Pancreas (tissue), 10 donors: Measurements from ENCODE around the gene SWT1. TPM values are rescaled to one million over a fixed set of nuclear protein-coding genes. Genes with fewer than 3 reads are reported as not detected.
"Not testable (repeated sequence)": the region's sequence is repeated elsewhere in the genome, so short reads cannot be mapped to it uniquely, and the experiment has no call there.

Source experiments
- ATAC-seq, 4 donors: fragments of 200-7000 bp; cut with Tn5 transposase; one replicate each; pipeline versions ENCODE4 v1.8.0 to v1.9.1; 2020; ENCODE audit warnings: mild to moderate bottlenecking in 4 of 4, moderate library complexity in 4 of 4
- DNase-seq, 6 donors: peaks; one replicate each; pipeline ENCODE4 v3.0.0-alpha.2; 2020
- FAIRE-seq: peaks from 2 replicates; lab custom pipeline; 2012; peaks lifted over from hg19 to GRCh38; lab: Jason Lieb, UNC
- H3K27ac ChIP-seq, 4 donors: fragments of 200-600 bp; sonication (generic); 1 replicate in 3 of 4; 2 replicates in 1 of 4; pipeline versions ENCODE4 v1.5.0 to v1.8.0; 2020
- H3K27me3 ChIP-seq, 4 donors: fragments of 200-600 bp; one replicate each; pipeline ENCODE4 v1.8.0; 2021
- H3K36me3 ChIP-seq, 3 donors: fragments of 200-600 bp; sonication (generic) in 1 of 3; one replicate each; pipeline versions ENCODE4 v1.5.0 to v1.8.0; 2020 to 2021
- H3K4me1 ChIP-seq, 3 donors: fragments of 200-600 bp; one replicate each; pipeline ENCODE4 v1.8.0; 2021
- H3K4me3 ChIP-seq, 4 donors: fragments of 200-600 bp; sonication (generic) in 2 of 4; one replicate each; pipeline versions ENCODE4 v1.5.0 to v1.8.0; 2020 to 2021
- H3K9me3 ChIP-seq, 4 donors: fragments of 200-600 bp; one replicate each; pipeline ENCODE4 v1.8.0; 2021
- WGBS, 2 donors: extraction: QIAGEN DNeasy Blood & Tissue Kit; methylation state at CpG; one replicate each; pipeline ENCODE4 v1.1.7; 2013; 5-methylcytosine and 5-hydroxymethylcytosine counted together
- intact Hi-C, 3 donors: fragments of 100-400 bp; cut with DNase I; formaldehyde crosslinking; loops; one replicate each; pipeline versions ENCODE4 v1.11.1 to v1.14.2; 2022
- polyA plus RNA-seq, 2 donors: library from polyadenylated mRNA; stranded (reverse); fragments of 200-250 nt; gene quantifications; one replicate each; pipeline ENCODE4 v1.2.3, GENCODE V29; 2013
- total RNA-seq, 6 donors: library from RNA; stranded (reverse); fragmentation: NEBNext Ultra II Directional in 4 of 6; extraction: Animal tissue kit (Norgen Biotek cat#: 25700) in 4 of 6; gene quantifications; one replicate each; pipeline versions ENCODE4 v1.2.1 to v1.2.4, GENCODE V29; 2021 to 2023
- TF ChIP-seq, protein P1 (sequence below), 4 donors: fragments of 200-600 bp; sonication (generic) in 3 of 4; IDR thresholded peaks; one replicate each; pipeline versions ENCODE4 v1.5.0 to v1.8.0; 2021; ENCODE audit warnings: antibody characterized with exemption in 4 of 4
- donor health status: healthy with polysubstance abuse.
- donor health status: DM: no; HTN: no; CAD: no; lungs with moderate emphysema.
- donor health status: DM: no; HTN: no; CAD: no.
- donor health status: control.
- donor health status: control.
- donor health status: Bipolar disorder and iron deficiency.
- donor health status: DM: yes; HTN: yes; CAD: no.
- donor health status: DM: no; HTN: no; CAD: no.
- donor health status: DM: no; HTN: no; CAD: no.
- donor health status: DM: yes; HTN: yes; CAD: no.

The SWT1 gene
- total and polyA plus RNA-seq, 8 donors = 2.5 to 9.3 (median 8.4) TPM

DNA sequence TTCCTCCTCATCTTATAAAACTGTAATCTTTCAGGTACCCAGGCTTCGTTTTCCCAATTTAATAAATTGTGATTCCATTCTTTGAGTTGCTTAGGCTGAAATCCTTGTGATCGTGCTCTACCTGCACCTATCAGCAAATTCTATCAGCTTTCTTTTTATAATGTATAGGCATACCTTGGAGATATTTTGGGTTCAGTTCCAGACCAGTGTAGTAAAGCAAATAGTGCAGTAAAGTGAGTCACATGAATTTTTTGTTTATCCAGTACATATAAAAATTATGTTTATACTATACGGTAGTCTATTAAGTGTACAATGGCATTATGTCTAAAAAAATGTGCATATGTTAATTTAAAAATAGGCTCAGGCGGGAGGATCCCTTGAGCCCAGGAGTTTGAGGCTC lies 5.5 kb downstream of the SWT1 start:
- H3K4me3 ChIP-seq = no peak overlapping the region
- intact Hi-C loops = no loop called here
- H3K27ac ChIP-seq = no peak overlapping the region
- TF ChIP-seq, protein P1, sequence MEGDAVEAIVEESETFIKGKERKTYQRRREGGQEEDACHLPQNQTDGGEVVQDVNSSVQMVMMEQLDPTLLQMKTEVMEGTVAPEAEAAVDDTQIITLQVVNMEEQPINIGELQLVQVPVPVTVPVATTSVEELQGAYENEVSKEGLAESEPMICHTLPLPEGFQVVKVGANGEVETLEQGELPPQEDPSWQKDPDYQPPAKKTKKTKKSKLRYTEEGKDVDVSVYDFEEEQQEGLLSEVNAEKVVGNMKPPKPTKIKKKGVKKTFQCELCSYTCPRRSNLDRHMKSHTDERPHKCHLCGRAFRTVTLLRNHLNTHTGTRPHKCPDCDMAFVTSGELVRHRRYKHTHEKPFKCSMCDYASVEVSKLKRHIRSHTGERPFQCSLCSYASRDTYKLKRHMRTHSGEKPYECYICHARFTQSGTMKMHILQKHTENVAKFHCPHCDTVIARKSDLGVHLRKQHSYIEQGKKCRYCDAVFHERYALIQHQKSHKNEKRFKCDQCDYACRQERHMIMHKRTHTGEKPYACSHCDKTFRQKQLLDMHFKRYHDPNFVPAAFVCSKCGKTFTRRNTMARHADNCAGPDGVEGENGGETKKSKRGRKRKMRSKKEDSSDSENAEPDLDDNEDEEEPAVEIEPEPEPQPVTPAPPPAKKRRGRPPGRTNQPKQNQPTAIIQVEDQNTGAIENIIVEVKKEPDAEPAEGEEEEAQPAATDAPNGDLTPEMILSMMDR (IDR thresholded peaks at IDR 0.05) = no peak
- H3K27me3 ChIP-seq = no peaks in the 10 kb centered on the region
- DNase-seq (no peak), FAIRE-seq (no peak), ATAC-seq (no peak)
- no peaks in the 10 kb centered on the region for H3K9me3 ChIP-seq
- H3K36me3 ChIP-seq = peaks cover 0 to 33% (median 4%) of the 10 kb centered on the region in 3 donors
- peaks cover 0 to 12% (median 8%) of the 10 kb centered on the region in 3 donors for H3K4me1 ChIP-seq
- 88 to 91% methylated on average over 4 of the region's 4 CpGs for WGBS, 2 donors

DNA sequence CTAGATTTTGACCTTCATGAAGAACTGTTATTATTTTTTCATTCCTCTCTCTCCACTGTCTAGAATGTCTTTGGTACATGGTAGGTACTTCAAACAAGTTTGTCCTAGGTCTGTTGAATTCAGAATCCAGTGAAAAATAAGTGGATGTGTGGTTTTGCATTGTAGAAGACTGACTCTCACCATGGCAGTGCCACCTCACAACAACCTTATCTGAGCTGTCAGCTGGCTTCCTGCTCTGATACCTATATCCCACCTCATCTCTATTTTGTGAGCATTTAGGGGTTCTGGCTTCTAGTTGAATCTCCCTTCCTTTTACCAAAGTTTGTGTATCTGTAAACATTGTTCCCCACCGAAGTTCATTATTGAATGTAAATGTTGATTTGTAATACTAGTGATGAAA lies 9.1 kb downstream of the SWT1 start:
- peaks cover 0 to 34% (median 4%) of the 10 kb centered on the region in 3 donors for H3K36me3 ChIP-seq
- TF ChIP-seq, protein P1 (IDR thresholded peaks at IDR 0.05) = no peak
- no peak overlapping the region for H3K4me3 ChIP-seq
- H3K4me1 ChIP-seq = no peaks in the 10 kb centered on the region
- intact Hi-C loops = no loop called here
- FAIRE-seq = no peak
- no peak for ATAC-seq
- H3K27me3 ChIP-seq = no peaks in the 10 kb centered on the region
- no peak overlapping the region for H3K27ac ChIP-seq
- H3K9me3 ChIP-seq = no peaks in the 10 kb centered on the region
- WGBS, 2 donors = 44 to 49% methylated on average over 1 of the region's 1 CpG
- no peak for DNase-seq

DNA sequence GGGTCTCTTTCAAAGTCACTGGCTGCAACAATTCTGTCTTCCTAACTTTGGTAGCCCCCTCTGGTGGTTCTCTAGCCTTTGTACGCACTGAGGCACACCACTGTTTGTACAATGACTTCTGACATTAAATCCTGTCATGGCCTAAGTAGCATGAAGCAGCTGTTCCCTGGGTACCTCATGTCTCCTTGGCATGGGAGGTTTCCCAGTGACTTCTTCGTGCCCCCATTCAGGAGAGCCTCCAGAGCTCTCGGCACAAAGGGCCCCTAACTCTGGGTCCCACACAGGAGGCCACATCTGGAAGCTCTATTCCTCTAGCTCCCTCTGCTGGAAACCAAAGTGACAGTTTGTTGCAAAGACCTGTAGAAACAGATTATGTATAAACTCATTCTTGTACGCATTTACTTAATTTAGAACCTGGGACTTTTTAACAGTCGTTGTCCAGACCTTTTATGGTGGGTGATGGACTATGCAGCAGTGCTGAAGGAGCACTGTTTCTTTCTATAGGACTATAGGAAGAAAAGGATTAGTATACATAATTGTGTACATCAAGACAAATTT lies 13.4 kb downstream of the SWT1 start:
- TF ChIP-seq, protein P1 (IDR thresholded peaks at IDR 0.05) = peak in 3 of 4 donors; percentile 17 to 46 (median 41)
- Histone ChIP-seq H3K36me3 (peaks cover 0 to 12% (median 4%) of the 10 kb centered on the region in 3 donors), H3K27ac (no peak overlapping the region), H3K9me3 (no peaks in the 10 kb centered on the region), H3K27me3 (no peaks in the 10 kb centered on the region), H3K4me3 (no peak overlapping the region), H3K4me1 (peaks cover 0 to 4% (median 0%) of the 10 kb centered on the region in 3 donors)
- WGBS, 2 donors = 32 to 33% methylated on average over 5 of the region's 5 CpGs
- ATAC-seq = peak in 3 of 4 donors; percentile 77 to 87 (median 83)
- DNase-seq = no peak
- FAIRE-seq = no peak
- intact Hi-C loops = no loop called here

DNA sequence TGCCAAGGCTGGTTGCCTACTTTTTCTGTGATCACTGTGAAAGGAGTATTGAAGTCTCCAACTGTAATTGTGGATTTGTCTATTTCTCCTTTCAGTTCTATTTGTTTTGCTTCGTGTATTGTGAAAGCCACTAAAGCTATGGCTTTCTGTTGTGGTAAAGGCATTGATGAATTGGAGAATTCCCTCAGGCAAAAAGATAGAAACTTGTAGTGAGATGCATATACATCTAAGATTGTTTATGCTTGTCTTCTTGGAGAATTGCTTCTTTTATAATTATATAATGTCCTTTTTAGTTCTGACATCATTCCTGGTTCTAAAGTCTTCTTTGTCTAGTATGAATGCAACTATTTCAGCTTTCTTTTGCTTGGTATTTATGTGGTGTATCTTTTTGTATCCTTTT lies 36.8 kb downstream of the SWT1 start:
- no peaks in the 10 kb centered on the region for H3K4me1 ChIP-seq
- ATAC-seq = no peak
- H3K27ac ChIP-seq = no peak overlapping the region
- no peak for DNase-seq
- intact Hi-C loops = no loop called here
- no peaks in the 10 kb centered on the region for H3K9me3 ChIP-seq
- 89 to 90% methylated on average over 1 of the region's 1 CpG for WGBS, 2 donors
- no peak overlapping the region for H3K4me3 ChIP-seq
- no peaks in the 10 kb centered on the region for H3K36me3 ChIP-seq
- no peaks in the 10 kb centered on the region for H3K27me3 ChIP-seq
- FAIRE-seq = no peak
- TF ChIP-seq, protein P1 (IDR thresholded peaks at IDR 0.05) = no peak

DNA sequence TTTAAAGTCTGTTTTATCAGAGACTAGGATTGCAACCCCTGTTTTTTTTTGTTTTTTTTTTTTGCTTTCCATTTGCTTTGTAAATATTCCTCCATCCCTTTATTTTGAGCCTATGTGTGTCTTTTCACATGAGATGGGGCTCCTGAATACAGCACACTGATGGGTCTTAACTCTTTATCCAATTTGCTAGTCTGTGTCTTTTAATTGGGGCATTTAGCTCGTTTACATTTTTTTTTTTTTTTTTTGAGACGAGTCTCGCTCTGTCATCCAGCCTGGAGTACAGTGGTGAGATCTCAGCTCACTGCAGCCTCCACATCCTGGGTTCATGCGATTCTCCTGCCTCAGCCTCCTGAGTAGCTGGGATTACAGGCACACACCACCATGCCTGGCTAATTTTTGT lies 41.7 kb downstream of the SWT1 start:
- 95 to 97% methylated on average over 4 of the region's 4 CpGs for WGBS, 2 donors
- H3K9me3 ChIP-seq, ATAC-seq, H3K4me3 ChIP-seq, H3K36me3 ChIP-seq, FAIRE-seq, intact Hi-C loops, H3K4me1 ChIP-seq, DNase-seq, H3K27me3 ChIP-seq, H3K27ac ChIP-seq: not testable (repeated sequence)
